OCI-LY3 (cell line): ENCODE measurements around the gene SGCB.

Experiments
- CTCF ChIP-seq: fragments of 200-600, 300-600 bp; sonication (generic); IDR thresholded peaks from 2 replicates; pipeline ENCODE4 v1.5.1; 2014; ENCODE audit warnings: antibody characterized with exemption, low read length, low read depth
- EZH2phosphoT487 ChIP-seq: fragments of 200-600 bp; shearing (Covaris generic); IDR thresholded peaks from 2 replicates; pipeline ENCODE4 v1.6.1; 2018; ENCODE audit warnings: antibody characterized with exemption, mixed run types, low read depth

GRCh38 chr4:52035190-52035589 is 2.9 kb downstream of the SGCB start:
- TF ChIP-seq CTCF (no peak), EZH2phosphoT487 (no peak)
